HepG2 (cell line): Measurements from ENCODE around the gene SAMD4A. TPM values are rescaled to one million over a fixed set of nuclear protein-coding genes. Genes with fewer than 3 reads are reported as not detected.

Experiments used
- ATAC-seq: fragments of 200-7000 bp; cut with Tn5 transposase; 3 replicates; pipeline ENCODE4 v1.9.1; 2020; ENCODE audit warnings: mild to moderate bottlenecking, moderate library complexity
- BruUV-seq: library from RNA; stranded (reverse); fragments of 400-500 nt; replicated peaks from 2 replicates; lab custom pipeline; 2021; lab: Mats Ljungman, UMichigan
- CTCF ChIA-PET: fragments of 300-600 bp; formaldehyde crosslinking; extraction: SDS; loops from one replicate; lab custom pipeline; 2021; ENCODE audit warnings: low total read pairs, inconsistent platforms, low intra/inter-chr PET ratio; lab: Yijun Ruan, JAX
- POLR2A ChIA-PET: fragments of 350-600 bp; sonication (Branson Sonifier 250); formaldehyde crosslinking; loops from one replicate; lab custom pipeline; 2020; ENCODE audit warnings: antibody characterized with exemption, inconsistent platforms; lab: Yijun Ruan, JAX
- DNase-seq: peaks from one replicate; pipeline ENCODE4 v3.0.0-alpha.2; 2015; ENCODE audit warnings: low spot score
- FAIRE-seq: peaks from 3 replicates; lab custom pipeline; 2011; peaks lifted over from hg19 to GRCh38; lab: Jason Lieb, UNC
- H2AFZ ChIP-seq: one replicate; pipeline ENCODE4 v1.6.1; 2011; ENCODE audit warnings: low read length, inconsistent platforms
- H3K27ac ChIP-seq: fragments of 300-600 bp; 3 replicates; pipeline ENCODE4 v1.8.0; 2011; ENCODE audit warnings: mixed run types, mild to moderate bottlenecking, mixed read lengths, low read length, inconsistent platforms; ENCODE audit not compliant: insufficient read depth; ENCODE audit errors: extremely low read length
- H3K27me3 ChIP-seq, 2 experiments: fragments of 200-600 bp in 1 of 2; 2 replicates in 1 of 2; 3 replicates in 1 of 2; pipeline versions ENCODE4 v1.6.0 to v1.8.0; 2011; ENCODE audit warnings: low read length in 2 of 2, mild to moderate bottlenecking in 2 of 2, moderate library complexity in 2 of 2, inconsistent platforms in 1 of 2; ENCODE audit not compliant: insufficient read depth in 2 of 2, control insufficient read depth in 1 of 2
- H3K36me3 ChIP-seq, 2 experiments: fragments of 200-600 bp in 1 of 2; replicated peaks in 1 of 2; 2 replicates in 1 of 2; 3 replicates in 1 of 2; pipeline versions ENCODE4 v1.5.1 to v1.8.0; 2011; ENCODE audit warnings: low read length in 2 of 2, inconsistent platforms in 1 of 2; ENCODE audit not compliant: insufficient read depth in 2 of 2, control insufficient read depth in 1 of 2
- H3K4me1 ChIP-seq: 2 replicates; pipeline ENCODE4 v1.5.1; 2012; ENCODE audit warnings: low read length, inconsistent platforms; ENCODE audit not compliant: insufficient read depth
- H3K4me2 ChIP-seq: 2 replicates; pipeline ENCODE4 v1.6.0; 2011; ENCODE audit warnings: low read depth, low read length, inconsistent platforms
- H3K4me3 ChIP-seq, 3 experiments: fragments of 200-600 bp in 1 of 3; sonication (generic), shearing (Covaris generic) in 1 of 3; replicated peaks in 1 of 3; 2 replicates each; pipeline ENCODE4 v1.5.1; 2011 to 2016; ENCODE audit warnings: low read length in 3 of 3, inconsistent platforms in 2 of 3, low read depth in 2 of 3, mild to moderate bottlenecking in 2 of 3, control low read depth in 1 of 3, mixed read lengths in 1 of 3; ENCODE audit not compliant: insufficient read depth in 1 of 3
- H3K79me2 ChIP-seq: one replicate; pipeline ENCODE4 v1.6.1; 2011; ENCODE audit warnings: low read length, inconsistent platforms; ENCODE audit not compliant: insufficient read depth
- H3K9ac ChIP-seq: 2 replicates; pipeline ENCODE4 v1.6.0; 2011; ENCODE audit warnings: mild to moderate bottlenecking, low read depth, low read length, inconsistent platforms; ENCODE audit not compliant: insufficient read depth
- H3K9me3 ChIP-seq: 2 replicates; pipeline ENCODE4 v1.5.1; 2012; ENCODE audit warnings: mild to moderate bottlenecking, low read length
- H4K20me1 ChIP-seq: 2 replicates; pipeline ENCODE4 v1.6.0; 2011; ENCODE audit warnings: inconsistent platforms, mild to moderate bottlenecking, low read length, moderate library complexity; ENCODE audit not compliant: insufficient read depth
- ARNTL ChIP-seq: sonication (generic); formaldehyde crosslinking; IDR thresholded peaks from 2 replicates; pipeline ENCODE4 v1.4.0; 2020; ENCODE audit warnings: mild to moderate bottlenecking, missing genetic modification reagents
- ATRX ChIP-seq: sonication (generic); formaldehyde crosslinking; IDR thresholded peaks from 2 replicates; pipeline ENCODE4 v1.4.0; 2020; ENCODE audit warnings: missing genetic modification reagents, borderline replicate concordance
- FOSL2 ChIP-seq: sonication (generic); formaldehyde crosslinking; IDR thresholded peaks from 2 replicates; pipeline ENCODE4 v1.4.0; 2020; ENCODE audit warnings: missing genetic modification reagents
- HCFC1 ChIP-seq: fragments of 150-350 bp; IDR thresholded peaks from 2 replicates; pipeline ENCODE4 v1.6.1; 2014; ENCODE audit warnings: low read depth, low read length
- MEIS2 ChIP-seq: sonication (generic); formaldehyde crosslinking; IDR thresholded peaks from 2 replicates; pipeline ENCODE4 v1.9.0; 2021; ENCODE audit warnings: mild to moderate bottlenecking, missing genetic modification reagents
- MXD1 ChIP-seq: sonication (generic); formaldehyde crosslinking; IDR thresholded peaks from 2 replicates; pipeline ENCODE4 v1.4.0; 2020; ENCODE audit warnings: mild to moderate bottlenecking, missing genetic modification reagents
- NR2F1 ChIP-seq, 2 experiments: fragments of 450-650 bp in 1 of 2; formaldehyde crosslinking in 1 of 2; IDR thresholded peaks; 2 replicates each; pipeline versions ENCODE4 v1.5.0 to v1.6.1; 2016 to 2020; ENCODE audit warnings: mild to moderate bottlenecking in 1 of 2, missing compliant biosample characterization in 1 of 2, missing genetic modification reagents in 1 of 2, moderate library complexity in 1 of 2
- SMARCE1 ChIP-seq: fragments of 450-650 bp; IDR thresholded peaks from 2 replicates; pipeline ENCODE4 v1.6.1; 2017; ENCODE audit warnings: borderline replicate concordance
- SYNCRIP ChIP-seq: fragments of 200-400 bp; formaldehyde crosslinking; IDR thresholded peaks from 2 replicates; pipeline ENCODE4 v1.6.1; 2018; ENCODE audit warnings: mild to moderate bottlenecking, low read depth, low read length; ENCODE audit not compliant: insufficient read depth
- THAP11 ChIP-seq: IDR thresholded peaks from 2 replicates; pipeline ENCODE4 v1.6.1; 2016; ENCODE audit warnings: missing biosample characterization, missing genetic modification reagents
- TRIM22 ChIP-seq: fragments of 450-650 bp; IDR thresholded peaks from 2 replicates; pipeline ENCODE4 v1.6.1; 2017
- ZKSCAN8 ChIP-seq: IDR thresholded peaks from 2 replicates; pipeline ENCODE4 v1.6.1; 2016; ENCODE audit warnings: borderline replicate concordance, missing genetic modification reagents, missing compliant biosample characterization
- ZNF629 ChIP-seq: sonication (generic); formaldehyde crosslinking; conservative IDR thresholded peaks from 2 replicates; pipeline ENCODE4 v1.5.0; 2020; ENCODE audit warnings: missing genetic modification reagents
- ZNF772 ChIP-seq: sonication (generic); formaldehyde crosslinking; IDR thresholded peaks from 2 replicates; pipeline ENCODE4 v1.5.0; 2020; ENCODE audit warnings: mild to moderate bottlenecking, missing genetic modification reagents
- ZSCAN20 ChIP-seq: sonication (generic); formaldehyde crosslinking; IDR thresholded peaks from 2 replicates; pipeline ENCODE4 v1.4.0; 2020; ENCODE audit warnings: missing genetic modification reagents, mild to moderate bottlenecking, borderline replicate concordance
- WGBS: methylation state at CpG from one replicate; pipeline ENCODE4 v1.1.6; 2017; ENCODE audit warnings: low lambda C conversion rate; 5-methylcytosine and 5-hydroxymethylcytosine counted together
- in situ Hi-C: cut with HindIII; loops from 2 replicates; pipeline ENCODE4 v1.10.0; 2017; ENCODE audit warnings: low pct_unique_long_range_greater_than_20kb; ENCODE audit not compliant: extremely low pct_ligation_motif_present
- intact Hi-C: fragments of 100-400 bp; cut with micrococcal nuclease; formaldehyde crosslinking; loops from one replicate; pipeline ENCODE4 v1.10.0; 2022; ENCODE audit not compliant: unreplicated experiment
- polyA plus RNA-seq, 8 experiments: library from polyadenylated mRNA; depleted of rRNA in 3 of 8; stranded (reverse) in 7 of 8; unstranded in 1 of 8; fragments of >200 nt; fragmentation: Illumina TruSeq in 4 of 8; extraction: Trizol in 4 of 8; gene quantifications; 2 replicates each; pipeline versions ENCODE4 v1.2.1 to v1.2.3, GENCODE V29; 2011 to 2016; ENCODE audit warnings: low read depth in 4 of 8, missing spikeins in 1 of 8, mixed read lengths in 1 of 8; ENCODE audit not compliant: insufficient read depth in 1 of 8
- total RNA-seq, 5 experiments: library from RNA; depleted of rRNA; stranded (reverse); fragments of >200 nt; fragmentation: Illumina TruSeq; extraction: Trizol; gene quantifications; 2 replicates each; pipeline ENCODE4 v1.2.3, GENCODE V29; 2016; ENCODE audit warnings: low read depth in 1 of 5
- TF ChIP-seq, protein P1 (sequence below): IDR thresholded peaks from 2 replicates; pipeline ENCODE4 v1.6.1; 2016; ENCODE audit warnings: missing compliant biosample characterization, missing genetic modification reagents, borderline replicate concordance
- TF ChIP-seq, protein P2 (sequence below), 2 experiments: fragments of 450-650 bp in 1 of 2; sonication (generic) in 1 of 2; formaldehyde crosslinking; IDR thresholded peaks; 2 replicates each; pipeline versions ENCODE4 v1.5.0 to v1.8.0; 2020 to 2022; ENCODE audit warnings: mild to moderate bottlenecking in 1 of 2, missing genetic modification reagents in 1 of 2

SAMD4A gene
- total and polyA plus RNA-seq, 2 of the 13 experiments (the other 11 are each of a cell fraction or from before 2014, with no cell fraction given): 11.8 to 13.0 TPM

GRCh38 chr14:54805070-54805444 lies 238.1 kb downstream of the SAMD4A start:
- DNase-seq: no peak
- H2AFZ ChIP-seq: no peak overlapping the region
- no peaks in the 10 kb centered on the region for H3K9me3 ChIP-seq
- no TSS peak for BruUV-seq
- H3K27ac ChIP-seq: no peak overlapping the region
- peaks cover 55% of the 10 kb centered on the region for H3K4me1 ChIP-seq
- ATAC-seq: no peak
- no peaks in the 10 kb centered on the region for H3K36me3 ChIP-seq
- H3K27me3 ChIP-seq: no peaks in the 10 kb centered on the region
- peak overlapping the region; percentile 92; the same call in 1 of the 2 replicates for H3K4me2 ChIP-seq
- H4K20me1 ChIP-seq: no peaks in the 10 kb centered on the region
- in situ Hi-C loops: loop anchor here (10.0 kb wide), 1 partner anchor 240 kb away; the partner anchor contains the start of gene SAMD4A
- CTCF ChIA-PET: interaction anchor here (1.2 to 2.0 kb wide), 3 partner anchors 88 to 241 kb away, joined by 3 to 13 read pairs (median 11); no protein-coding TSS in a partner anchor
- intact Hi-C loops: loop anchor here (5.0 to 10.0 kb wide), 3 partner anchors 87 to 308 kb away; partner anchors contain the start of gene SAMD4A
- no peak for FAIRE-seq
- peak overlapping the region in 1 of 3 experiments; percentile 55; a peak in 1 of 6 replicates for H3K4me3 ChIP-seq
- H3K9ac ChIP-seq: no peak overlapping the region
- no peaks in the 10 kb centered on the region for H3K79me2 ChIP-seq
- WGBS: 59% methylated on average over 6 of the region's 6 CpGs
- POLR2A ChIA-PET: no interaction called here
- TF ChIP-seq THAP11 (CRISPR knock-in tag) (no peak), ZNF772 (CRISPR knock-in tag) (no peak), ATRX (CRISPR knock-in tag) (no peak), SMARCE1 (no peak), ZNF629 (CRISPR knock-in tag) (no peak), FOSL2 (CRISPR knock-in tag) (no peak), MEIS2 (CRISPR knock-in tag) (no peak), NR2F1 (CRISPR knock-in tag; IDR thresholded peaks at IDR 0.05) (no peak), TRIM22 (no peak), ARNTL (CRISPR knock-in tag) (no peak), HCFC1 (no peak), ZKSCAN8 (CRISPR knock-in tag) (no peak), MXD1 (no peak), ZSCAN20 (CRISPR knock-in tag) (no peak), SYNCRIP (no peak)
- TF ChIP-seq, protein P1, sequence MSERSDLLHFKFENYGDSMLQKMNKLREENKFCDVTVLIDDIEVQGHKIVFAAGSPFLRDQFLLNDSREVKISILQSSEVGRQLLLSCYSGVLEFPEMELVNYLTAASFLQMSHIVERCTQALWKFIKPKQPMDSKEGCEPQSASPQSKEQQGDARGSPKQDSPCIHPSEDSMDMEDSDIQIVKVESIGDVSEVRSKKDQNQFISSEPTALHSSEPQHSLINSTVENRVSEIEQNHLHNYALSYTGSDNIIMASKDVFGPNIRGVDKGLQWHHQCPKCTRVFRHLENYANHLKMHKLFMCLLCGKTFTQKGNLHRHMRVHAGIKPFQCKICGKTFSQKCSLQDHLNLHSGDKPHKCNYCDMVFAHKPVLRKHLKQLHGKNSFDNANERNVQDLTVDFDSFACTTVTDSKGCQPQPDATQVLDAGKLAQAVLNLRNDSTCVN (CRISPR knock-in tag): no peak
- TF ChIP-seq, protein P2, sequence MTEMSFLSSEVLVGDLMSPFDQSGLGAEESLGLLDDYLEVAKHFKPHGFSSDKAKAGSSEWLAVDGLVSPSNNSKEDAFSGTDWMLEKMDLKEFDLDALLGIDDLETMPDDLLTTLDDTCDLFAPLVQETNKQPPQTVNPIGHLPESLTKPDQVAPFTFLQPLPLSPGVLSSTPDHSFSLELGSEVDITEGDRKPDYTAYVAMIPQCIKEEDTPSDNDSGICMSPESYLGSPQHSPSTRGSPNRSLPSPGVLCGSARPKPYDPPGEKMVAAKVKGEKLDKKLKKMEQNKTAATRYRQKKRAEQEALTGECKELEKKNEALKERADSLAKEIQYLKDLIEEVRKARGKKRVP (CRISPR knock-in tag; IDR thresholded peaks at IDR 0.05): no peak
